ENCODE measurements around the gene PCDHB10. TPM values are rescaled to one million over a fixed set of nuclear protein-coding genes. Genes with fewer than 3 reads are reported as not detected.

PCDHB10 gene
- total RNA-seq, 1 experiment from 2014 or later, result 0.11 TPM

DNA sequence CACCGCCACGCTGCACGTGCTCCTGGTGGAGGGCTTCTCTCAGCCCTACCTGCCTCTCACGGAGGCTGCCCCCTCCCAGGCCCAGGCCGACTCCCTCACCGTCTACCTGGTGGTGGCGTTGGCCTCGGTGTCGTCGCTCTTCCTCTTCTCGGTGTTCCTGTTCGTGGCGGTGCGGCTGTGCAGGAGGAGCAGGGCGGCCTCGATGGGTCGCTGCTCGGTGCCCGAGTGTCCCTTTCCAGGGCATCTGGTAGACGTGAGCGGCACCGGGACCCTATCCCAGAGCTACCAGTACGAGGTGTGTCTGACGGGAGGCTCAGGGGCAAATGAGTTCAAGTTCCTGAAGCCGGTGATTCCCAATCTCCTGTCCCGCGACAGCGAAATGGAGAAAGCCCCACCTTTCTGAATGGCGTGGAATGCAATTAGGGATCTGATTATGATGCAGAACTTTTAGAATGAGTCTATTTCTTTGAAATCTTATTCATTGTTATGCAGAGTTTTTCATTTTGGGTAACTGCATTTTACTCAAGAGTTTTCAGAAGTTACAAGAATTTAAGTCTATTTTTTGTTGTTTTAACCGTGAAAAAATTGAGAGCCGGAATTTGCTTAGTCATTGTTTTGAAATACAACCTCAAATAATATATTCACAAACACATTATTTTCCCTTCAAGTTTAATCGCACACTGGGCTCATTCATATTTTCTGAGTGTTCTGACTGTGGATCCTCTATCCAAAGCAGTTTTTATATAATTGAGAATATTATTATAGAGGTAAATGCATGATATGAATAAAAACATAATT lies 44.6 kb downstream of the PCDHB10 start:
- no peak for DNase-seq (ENCODE audit: low read depth)

DNA sequence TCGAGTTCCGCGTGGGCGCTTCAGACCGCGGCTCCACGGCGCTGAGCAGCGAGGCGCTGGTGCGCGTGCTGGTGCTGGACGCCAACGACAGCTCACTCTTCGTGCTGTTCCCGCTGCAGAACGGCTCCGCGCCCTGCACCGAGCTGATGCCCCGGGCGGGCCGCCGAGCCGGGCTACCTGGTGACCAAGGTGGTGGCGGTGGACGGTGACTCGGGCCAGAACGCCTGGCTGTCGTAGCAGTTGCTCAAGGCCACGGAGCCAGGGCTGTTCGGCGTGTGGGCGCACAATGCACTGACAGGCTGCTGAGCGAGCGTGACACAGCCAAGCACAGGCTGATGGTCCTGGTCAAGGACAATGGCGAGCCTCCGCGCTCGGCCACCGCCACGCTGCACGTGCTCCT lies 49.3 kb downstream of the PCDHB10 start:
- DNase-seq (ENCODE audit: low read depth), result no peak

Other genes with a start within 250 kb of the PCDHB10 start
- gene PCDHAC2, start 225.9 kb upstream of the PCDHB10 start, total RNA-seq (2014; rRNA removed; shearing (Covaris generic)), result not detected in 2 replicates
- not detected in 2 replicates for gene PCDHB1, start 141.0 kb upstream of the PCDHB10 start, total RNA-seq (2014; rRNA removed; shearing (Covaris generic))
- 0.37 and 0.43 TPM in 2 replicates for gene PCDHB2, start 97.7 kb upstream of the PCDHB10 start, total RNA-seq (2014; rRNA removed; shearing (Covaris generic))
- gene PCDHB3, start 91.9 kb upstream of the PCDHB10 start, total RNA-seq (2014; rRNA removed; shearing (Covaris generic)), result 0.03 TPM in 1 of 2 replicates, not detected in the other
- not detected in 2 replicates for gene PCDHB4, start 70.5 kb upstream of the PCDHB10 start, total RNA-seq (2014; rRNA removed; shearing (Covaris generic))
- 0.10 and 0.90 TPM in 2 replicates for gene PCDHB5, start 57.1 kb upstream of the PCDHB10 start, total RNA-seq (2014; rRNA removed; shearing (Covaris generic))
- 0.13 and 0.27 TPM in 2 replicates for gene PCDHB6, start 42.3 kb upstream of the PCDHB10 start, total RNA-seq (2014; rRNA removed; shearing (Covaris generic))
- gene PCDHB7, start 19.7 kb upstream of the PCDHB10 start, total RNA-seq (2014; rRNA removed; shearing (Covaris generic)), result 0.05 TPM in 1 of 2 replicates, not detected in the other
- not detected in 2 replicates for gene PCDHB8, start 14.6 kb upstream of the PCDHB10 start, total RNA-seq (2014; rRNA removed; shearing (Covaris generic))
- gene PCDHB16, start 10.0 kb upstream of the PCDHB10 start, total RNA-seq (2014; rRNA removed; shearing (Covaris generic)), result 0.03 TPM in 1 of 2 replicates, not detected in the other
- gene PCDHB9, start 5.2 kb upstream of the PCDHB10 start, total RNA-seq (2014; rRNA removed; shearing (Covaris generic)), result 0.40 TPM in 1 of 2 replicates, not detected in the other
- not detected in 2 replicates for gene PCDHB11, start 7.3 kb downstream of the PCDHB10 start, total RNA-seq (2014; rRNA removed; shearing (Covaris generic))
- gene PCDHB12, start 16.4 kb downstream of the PCDHB10 start, total RNA-seq (2014; rRNA removed; shearing (Covaris generic)), result not detected in 2 replicates
- gene PCDHB13, start 21.6 kb downstream of the PCDHB10 start, total RNA-seq (2014; rRNA removed; shearing (Covaris generic)), result 0.06 TPM in 1 of 2 replicates, not detected in the other
- gene PCDHB14, start 31.0 kb downstream of the PCDHB10 start, total RNA-seq (2014; rRNA removed; shearing (Covaris generic)), result 0.03 and 0.08 TPM in 2 replicates
- gene PCDHB15, start 53.0 kb downstream of the PCDHB10 start, total RNA-seq (2014; rRNA removed; shearing (Covaris generic)), result 0.03 and 0.10 TPM in 2 replicates
- not detected in 2 replicates for gene SLC25A2, start 111.7 kb downstream of the PCDHB10 start, total RNA-seq (2014; rRNA removed; shearing (Covaris generic))
- 42.6 and 48.1 TPM in 2 replicates for gene TAF7, start 128.4 kb downstream of the PCDHB10 start, total RNA-seq (2014; rRNA removed; shearing (Covaris generic))
- 0.07 and 0.32 TPM in 2 replicates for gene PCDHGA1, start 138.2 kb downstream of the PCDHB10 start, total RNA-seq (2014; rRNA removed; shearing (Covaris generic))
- 0.27 and 0.84 TPM in 2 replicates for gene PCDHGA2, start 146.4 kb downstream of the PCDHB10 start, total RNA-seq (2014; rRNA removed; shearing (Covaris generic))
- gene PCDHGA3, start 151.5 kb downstream of the PCDHB10 start, total RNA-seq (2014; rRNA removed; shearing (Covaris generic)), result 0.10 and 0.14 TPM in 2 replicates
- 0.53 and 1.4 TPM in 2 replicates for gene PCDHGB1, start 157.7 kb downstream of the PCDHB10 start, total RNA-seq (2014; rRNA removed; shearing (Covaris generic))
- gene PCDHGA4, start 162.7 kb downstream of the PCDHB10 start, total RNA-seq (2014; rRNA removed; shearing (Covaris generic)), result 0.71 and 0.73 TPM in 2 replicates
- gene PCDHGB2, start 167.6 kb downstream of the PCDHB10 start, total RNA-seq (2014; rRNA removed; shearing (Covaris generic)), result 0.69 and 0.77 TPM in 2 replicates
- gene PCDHGA5, start 171.8 kb downstream of the PCDHB10 start, total RNA-seq (2014; rRNA removed; shearing (Covaris generic)), result 0.07 and 0.21 TPM in 2 replicates
- 0.80 and 1.5 TPM in 2 replicates for gene PCDHGB3, start 177.9 kb downstream of the PCDHB10 start, total RNA-seq (2014; rRNA removed; shearing (Covaris generic))
- gene PCDHGA6, start 181.5 kb downstream of the PCDHB10 start, total RNA-seq (2014; rRNA removed; shearing (Covaris generic)), result 0.20 and 1.2 TPM in 2 replicates
- gene PCDHGA7, start 190.4 kb downstream of the PCDHB10 start, total RNA-seq (2014; rRNA removed; shearing (Covaris generic)), result 0.03 and 0.11 TPM in 2 replicates
- 9.9 and 10.2 TPM in 2 replicates for gene PCDHGB4, start 195.3 kb downstream of the PCDHB10 start, total RNA-seq (2014; rRNA removed; shearing (Covaris generic))
- gene PCDHGA8, start 200.3 kb downstream of the PCDHB10 start, total RNA-seq (2014; rRNA removed; shearing (Covaris generic)), result 0.17 and 0.61 TPM in 2 replicates
- gene PCDHGB5, start 205.6 kb downstream of the PCDHB10 start, total RNA-seq (2014; rRNA removed; shearing (Covaris generic)), result 0.37 and 0.55 TPM in 2 replicates
- gene PCDHGA9, start 210.4 kb downstream of the PCDHB10 start, total RNA-seq (2014; rRNA removed; shearing (Covaris generic)), result 0.23 and 0.29 TPM in 2 replicates
- 0.10 and 0.20 TPM in 2 replicates for gene PCDHGB6, start 215.7 kb downstream of the PCDHB10 start, total RNA-seq (2014; rRNA removed; shearing (Covaris generic))
- 0.80 and 0.90 TPM in 2 replicates for gene PCDHGA10, start 220.6 kb downstream of the PCDHB10 start, total RNA-seq (2014; rRNA removed; shearing (Covaris generic))
- 0.47 and 0.53 TPM in 2 replicates for gene PCDHGB7, start 225.3 kb downstream of the PCDHB10 start, total RNA-seq (2014; rRNA removed; shearing (Covaris generic))
- gene PCDHGA11, start 228.7 kb downstream of the PCDHB10 start, total RNA-seq (2014; rRNA removed; shearing (Covaris generic)), result 0.42 and 0.50 TPM in 2 replicates
- 0.66 and 0.70 TPM in 2 replicates for gene PCDHGA12, start 238.2 kb downstream of the PCDHB10 start, total RNA-seq (2014; rRNA removed; shearing (Covaris generic))

Measured in HT1080 (cell line).